SU-DHL-6 (cell line): ENCODE measurements around the gene ATP9A.

Experiments
- H2AFZ ChIP-seq: fragments of 200-600 bp; sonication (generic); 2 replicates; pipeline ENCODE4 v1.6.1; 2014; ENCODE audit warnings: low read depth, mild to moderate bottlenecking, moderate library complexity, mixed read lengths, antibody characterized with exemption, low read length; ENCODE audit not compliant: severe bottlenecking
- H3F3A ChIP-seq: fragments of 200-600 bp; shearing (Covaris generic); 2 replicates; pipeline ENCODE4 v1.6.0; 2016; ENCODE audit warnings: antibody characterized with exemption, mild to moderate bottlenecking; ENCODE audit not compliant: insufficient read depth
- H3K27ac ChIP-seq: fragments of 200-600 bp; sonication (generic); 2 replicates; pipeline ENCODE4 v1.5.1; 2016; ENCODE audit warnings: low read depth, mild to moderate bottlenecking, low read length, moderate library complexity, mixed read lengths
- H3K27me3 ChIP-seq: fragments of 200-600 bp; sonication (generic), shearing (Covaris generic); 2 replicates; pipeline ENCODE4 v1.6.0; 2014; ENCODE audit warnings: mild to moderate bottlenecking, low read length
- H3K36me3 ChIP-seq: fragments of 200-600 bp; sonication (generic); 2 replicates; pipeline ENCODE4 v1.6.1; 2014; ENCODE audit warnings: mild to moderate bottlenecking, low read length, mixed read lengths
- H3K4me2 ChIP-seq: fragments of 300-600, 200-600 bp; shearing (Covaris generic), sonication (generic); 2 replicates; pipeline ENCODE4 v1.6.0; 2014; ENCODE audit warnings: low read length, low read depth, mild to moderate bottlenecking; ENCODE audit not compliant: poor library complexity, severe bottlenecking
- H3K4me3 ChIP-seq: fragments of 200-600 bp; sonication (generic); 2 replicates; pipeline ENCODE4 v1.5.1; 2014; ENCODE audit warnings: antibody characterized with exemption, low read length, mild to moderate bottlenecking, mixed read lengths; ENCODE audit not compliant: insufficient read depth, poor library complexity, severe bottlenecking
- H3K79me2 ChIP-seq: fragments of 200-600 bp; sonication (generic); 2 replicates; pipeline ENCODE4 v1.6.1; 2014; ENCODE audit warnings: mild to moderate bottlenecking, low read length, moderate library complexity; ENCODE audit not compliant: insufficient read depth
- H3K9ac ChIP-seq: fragments of 200-600 bp; sonication (generic); 2 replicates; pipeline ENCODE4 v1.7.0; 2014; ENCODE audit warnings: mild to moderate bottlenecking, low read length
- H3K9me2 ChIP-seq: fragments of 200-600 bp; sonication (generic); replicated peaks from 2 replicates; pipeline ENCODE4 v1.6.1; 2014; ENCODE audit warnings: low read length; ENCODE audit not compliant: insufficient read depth
- H3K9me3 ChIP-seq: fragments of 200-600 bp; sonication (generic); 2 replicates; pipeline ENCODE4 v1.6.1; 2014; ENCODE audit warnings: low read length, mixed read lengths; ENCODE audit not compliant: insufficient read depth
- H4K20me1 ChIP-seq: fragments of 200-600 bp; sonication (generic); 2 replicates; pipeline ENCODE4 v1.6.1; 2014; ENCODE audit warnings: low read depth, mild to moderate bottlenecking, antibody characterized with exemption, low read length, moderate library complexity, mixed read lengths
- EZH2phosphoT487 ChIP-seq: fragments of 200-600 bp; sonication (generic), shearing (Covaris generic); conservative IDR thresholded peaks from 2 replicates; pipeline ENCODE4 v1.6.1; 2018; ENCODE audit warnings: mild to moderate bottlenecking, antibody characterized with exemption, low read length, moderate library complexity, mixed read lengths
- TF ChIP-seq, protein P1 (sequence below): fragments of 200-600 bp; sonication (generic); IDR thresholded peaks from one replicate; pipeline ENCODE4 v1.5.1; 2017; ENCODE audit warnings: antibody characterized with exemption, mild to moderate bottlenecking, low read length, moderate library complexity; ENCODE audit not compliant: insufficient read depth, poor library complexity, severe bottlenecking

The ATP9A gene

DNA sequence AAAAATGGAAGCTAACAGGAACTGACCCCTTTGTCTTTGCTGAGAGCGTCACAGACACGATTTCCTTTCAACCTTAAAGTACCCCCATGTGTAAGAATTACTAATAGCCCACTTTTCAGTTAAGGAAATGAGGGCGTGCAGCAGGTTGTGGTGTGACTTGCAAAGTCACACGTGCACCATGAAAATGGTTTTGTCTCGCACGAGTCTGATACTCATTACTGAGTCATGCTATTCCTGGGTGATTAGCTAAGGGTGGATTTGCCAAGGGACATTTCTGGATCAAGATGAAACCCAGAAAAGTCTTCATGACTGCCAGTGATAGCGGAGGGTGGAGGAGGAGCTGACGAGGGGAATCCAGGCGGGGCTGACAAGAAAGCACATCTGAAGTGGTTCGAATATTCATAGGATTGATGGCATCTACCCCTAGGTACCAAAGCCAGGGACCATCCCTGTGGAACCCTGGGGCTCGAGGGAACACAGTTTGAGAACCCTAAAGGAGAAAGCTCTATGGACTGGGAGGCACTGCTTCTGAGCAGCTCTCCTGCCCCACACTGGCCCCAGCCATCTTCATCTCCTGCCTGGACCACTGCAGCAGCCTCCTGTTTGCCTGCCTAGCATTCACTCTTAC is 213.5 kb downstream of the ATP9A start:
- H3K4me2 ChIP-seq = no peak overlapping the region
- no peaks in the 10 kb centered on the region for H3K9me2 ChIP-seq
- H3F3A ChIP-seq = no peaks in the 10 kb centered on the region
- no peaks in the 10 kb centered on the region for H3K36me3 ChIP-seq
- H3K27me3 ChIP-seq = no peaks in the 10 kb centered on the region
- TF ChIP-seq EZH2phosphoT487 = no peak
- TF ChIP-seq, protein P1, sequence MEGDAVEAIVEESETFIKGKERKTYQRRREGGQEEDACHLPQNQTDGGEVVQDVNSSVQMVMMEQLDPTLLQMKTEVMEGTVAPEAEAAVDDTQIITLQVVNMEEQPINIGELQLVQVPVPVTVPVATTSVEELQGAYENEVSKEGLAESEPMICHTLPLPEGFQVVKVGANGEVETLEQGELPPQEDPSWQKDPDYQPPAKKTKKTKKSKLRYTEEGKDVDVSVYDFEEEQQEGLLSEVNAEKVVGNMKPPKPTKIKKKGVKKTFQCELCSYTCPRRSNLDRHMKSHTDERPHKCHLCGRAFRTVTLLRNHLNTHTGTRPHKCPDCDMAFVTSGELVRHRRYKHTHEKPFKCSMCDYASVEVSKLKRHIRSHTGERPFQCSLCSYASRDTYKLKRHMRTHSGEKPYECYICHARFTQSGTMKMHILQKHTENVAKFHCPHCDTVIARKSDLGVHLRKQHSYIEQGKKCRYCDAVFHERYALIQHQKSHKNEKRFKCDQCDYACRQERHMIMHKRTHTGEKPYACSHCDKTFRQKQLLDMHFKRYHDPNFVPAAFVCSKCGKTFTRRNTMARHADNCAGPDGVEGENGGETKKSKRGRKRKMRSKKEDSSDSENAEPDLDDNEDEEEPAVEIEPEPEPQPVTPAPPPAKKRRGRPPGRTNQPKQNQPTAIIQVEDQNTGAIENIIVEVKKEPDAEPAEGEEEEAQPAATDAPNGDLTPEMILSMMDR = no peak
- no peaks in the 10 kb centered on the region for H3K9me3 ChIP-seq
- no peak overlapping the region for H3K4me3 ChIP-seq
- no peaks in the 10 kb centered on the region for H4K20me1 ChIP-seq
- H3K79me2 ChIP-seq = no peaks in the 10 kb centered on the region
- no peak overlapping the region for H2AFZ ChIP-seq
- H3K9ac ChIP-seq = no peak overlapping the region
- no peak overlapping the region for H3K27ac ChIP-seq

DNA sequence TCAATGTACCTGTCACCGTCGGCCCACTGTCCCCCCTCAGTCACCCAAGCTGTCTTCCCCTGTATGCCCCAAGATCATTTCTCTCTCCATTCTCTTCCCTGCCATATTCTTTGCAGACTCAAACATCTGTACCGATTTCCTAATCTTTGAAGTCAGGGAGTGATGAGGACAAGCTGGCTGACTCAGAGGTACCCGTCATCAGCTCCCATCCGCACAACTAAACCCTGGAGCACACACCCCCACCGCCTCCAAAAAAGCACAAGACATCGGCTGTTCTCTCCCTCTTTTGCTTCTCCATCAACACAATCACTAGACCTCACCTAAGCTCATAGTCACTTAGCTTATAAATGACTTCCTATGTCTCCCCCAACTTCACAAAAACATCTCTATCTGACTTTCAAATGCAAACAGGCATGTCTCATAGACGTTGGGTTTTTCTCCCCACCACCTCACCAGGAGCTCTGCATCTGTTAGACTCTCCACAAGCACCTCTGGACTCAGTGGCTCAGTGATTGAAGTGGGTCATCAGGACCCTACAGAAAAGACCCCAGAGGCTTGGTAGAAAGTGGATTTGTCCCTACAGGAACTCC is 214.2 kb downstream of the ATP9A start:
- TF ChIP-seq EZH2phosphoT487 = no peak
- no peaks in the 10 kb centered on the region for H4K20me1 ChIP-seq
- H3K27ac ChIP-seq = no peak overlapping the region
- H3F3A ChIP-seq = no peaks in the 10 kb centered on the region
- no peaks in the 10 kb centered on the region for H3K36me3 ChIP-seq
- no peak overlapping the region for H3K4me2 ChIP-seq
- H3K9me2 ChIP-seq = no peaks in the 10 kb centered on the region
- H2AFZ ChIP-seq = no peak overlapping the region
- no peaks in the 10 kb centered on the region for H3K27me3 ChIP-seq
- no peaks in the 10 kb centered on the region for H3K79me2 ChIP-seq
- H3K4me3 ChIP-seq = no peak overlapping the region
- H3K9me3 ChIP-seq = no peaks in the 10 kb centered on the region
- no peak overlapping the region for H3K9ac ChIP-seq

DNA sequence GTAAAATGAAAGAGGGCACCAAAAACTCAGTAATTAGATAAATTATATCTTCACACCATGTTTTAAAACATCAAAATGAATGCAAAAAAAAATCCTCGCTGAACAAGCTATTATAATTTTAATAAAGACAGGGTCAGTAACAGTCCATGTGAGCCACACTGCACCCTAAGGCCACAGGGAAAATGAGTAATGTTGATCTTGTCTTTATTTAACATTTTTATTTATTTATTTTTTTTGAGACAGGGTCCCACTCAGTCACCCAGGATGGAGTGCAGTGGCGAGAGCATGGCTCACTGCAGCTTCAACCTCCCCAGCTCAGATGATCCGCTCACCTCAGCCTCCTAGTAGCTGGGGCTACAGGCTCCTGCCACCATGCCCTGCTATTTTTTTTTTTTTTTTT is 217.0 kb downstream of the ATP9A start:
- H3K9me2 ChIP-seq = no peaks in the 10 kb centered on the region
- no peak overlapping the region for H3K4me3 ChIP-seq
- no peaks in the 10 kb centered on the region for H3K79me2 ChIP-seq
- TF ChIP-seq, protein P1 = no peak
- TF ChIP-seq EZH2phosphoT487 = no peak
- H3K4me2 ChIP-seq = no peak overlapping the region
- H3K36me3 ChIP-seq = no peaks in the 10 kb centered on the region
- H3K9me3 ChIP-seq = no peaks in the 10 kb centered on the region
- no peak overlapping the region for H3K27ac ChIP-seq
- no peaks in the 10 kb centered on the region for H3F3A ChIP-seq
- no peaks in the 10 kb centered on the region for H4K20me1 ChIP-seq
- H2AFZ ChIP-seq = no peak overlapping the region
- no peak overlapping the region for H3K9ac ChIP-seq
- H3K27me3 ChIP-seq = no peaks in the 10 kb centered on the region

DNA sequence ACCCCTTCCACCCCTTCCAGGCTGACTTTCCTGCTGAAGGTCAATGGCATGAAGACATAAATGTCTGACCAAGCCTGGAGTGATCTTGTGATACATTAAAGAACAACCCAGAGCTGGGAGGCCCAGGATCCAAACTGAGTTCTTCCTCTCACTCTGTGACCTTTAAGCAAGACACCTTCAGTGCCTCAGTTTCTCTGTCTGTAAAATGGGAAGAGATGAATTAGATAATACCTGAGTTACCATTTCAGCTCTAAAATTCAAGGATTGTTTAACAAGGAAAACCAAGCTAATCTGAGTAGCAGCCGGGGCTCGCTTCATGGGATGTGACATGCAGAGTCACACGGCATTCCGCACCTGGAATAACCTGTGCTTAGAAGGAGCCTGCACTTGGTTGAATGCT is 218.7 kb downstream of the ATP9A start:
- H3K4me2 ChIP-seq = no peak overlapping the region
- H2AFZ ChIP-seq = no peak overlapping the region
- no peaks in the 10 kb centered on the region for H3K9me2 ChIP-seq
- H3K27ac ChIP-seq = no peak overlapping the region
- H4K20me1 ChIP-seq = no peaks in the 10 kb centered on the region
- no peaks in the 10 kb centered on the region for H3K79me2 ChIP-seq
- no peaks in the 10 kb centered on the region for H3F3A ChIP-seq
- H3K4me3 ChIP-seq = no peak overlapping the region
- no peaks in the 10 kb centered on the region for H3K27me3 ChIP-seq
- H3K36me3 ChIP-seq = no peaks in the 10 kb centered on the region
- no peaks in the 10 kb centered on the region for H3K9me3 ChIP-seq
- no peak for TF ChIP-seq EZH2phosphoT487
- TF ChIP-seq, protein P1 = no peak
- no peak overlapping the region for H3K9ac ChIP-seq
